Stomach (tissue), 9 donors: ENCODE measurements around the gene ATP6AP1. TPM values are rescaled to one million over a fixed set of nuclear protein-coding genes. Genes with fewer than 3 reads are reported as not detected.

Source experiments
- DNase-seq, 2 donors: peaks; one replicate each; pipeline versions ENCODE4 v3.0.0 to v3.0.0-alpha.2; 2013 to 2019
- H3K27ac ChIP-seq, 5 donors: fragments of 200-600 bp in 4 of 5; sonication (generic) in 4 of 5; one replicate each; pipeline ENCODE4 v1.5.1; 2013 to 2019; ENCODE audit warnings: mild to moderate bottlenecking in 1 of 5, moderate library complexity in 1 of 5
- H3K27me3 ChIP-seq, 3 donors: fragments of 200-600 bp; sonication (generic); one replicate each; pipeline ENCODE4 v1.5.1; 2017 to 2019; ENCODE audit warnings: mixed run types in 1 of 3
- H3K36me3 ChIP-seq, 4 donors: fragments of 200-600 bp; sonication (generic); 1 replicate in 3 of 4; 2 replicates in 1 of 4; pipeline ENCODE4 v1.5.1; 2016 to 2019
- H3K4me1 ChIP-seq, 4 donors: fragments of 200-600 bp; sonication (generic); one replicate each; pipeline ENCODE4 v1.5.1; 2016 to 2019
- H3K4me3 ChIP-seq, 4 donors: fragments of 200-600 bp; sonication (generic) in 3 of 4; one replicate each; pipeline ENCODE4 v1.5.1; 2016 to 2019; ENCODE audit warnings: mild to moderate bottlenecking in 1 of 4
- H3K9me3 ChIP-seq, 4 donors: fragments of 200-600 bp; sonication (generic); one replicate each; pipeline ENCODE4 v1.5.1; 2016 to 2019
- CTCF ChIP-seq, 7 experiments: fragments of 450-650 bp in 4 of 7; fragments of 200-600 bp in 3 of 7; sonication (generic) in 3 of 7; IDR thresholded peaks; one replicate each; pipeline ENCODE4 v1.5.1; 2016 to 2019; ENCODE audit warnings: antibody characterized with exemption in 7 of 7, control low read depth in 2 of 7, mild to moderate bottlenecking in 1 of 7
- EP300 ChIP-seq: sonication (generic); formaldehyde crosslinking; IDR thresholded peaks from one replicate; pipeline ENCODE4 v1.6.1; 2017; ENCODE audit warnings: antibody characterized with exemption
- POLR2A ChIP-seq, 4 donors: fragments of 450-650 bp; IDR thresholded peaks; one replicate each; pipeline ENCODE4 v1.6.1; 2016; ENCODE audit warnings: antibody characterized with exemption in 4 of 4, control low read depth in 2 of 4, mild to moderate bottlenecking in 1 of 4, moderate library complexity in 1 of 4
- POLR2AphosphoS5 ChIP-seq, 3 donors: sonication (generic); formaldehyde crosslinking; IDR thresholded peaks; one replicate each; pipeline ENCODE4 v1.6.1; 2016; ENCODE audit warnings: antibody characterized with exemption in 3 of 3
- WGBS, 5 donors: extraction: QIAGEN DNeasy Blood & Tissue Kit in 3 of 5; methylation state at CpG; one replicate each; pipeline versions ENCODE4 v1.1.5 to v1.1.7; 2013 to 2018; 5-methylcytosine and 5-hydroxymethylcytosine counted together
- intact Hi-C: fragments of 100-400 bp; cut with DNase I; formaldehyde crosslinking; loops from one replicate; pipeline ENCODE4 v1.15.1; 2023; ENCODE audit warnings: low total_unique reads
- polyA plus RNA-seq, 3 donors: library from polyadenylated mRNA; stranded (reverse); fragments of 200-250 nt; gene quantifications; one replicate each; pipeline ENCODE4 v1.2.3, GENCODE V29; 2013
- total RNA-seq, 5 donors: library from RNA; depleted of rRNA; stranded (reverse); fragments of >200 nt; gene quantifications; one replicate each; pipeline versions ENCODE4 v1.1.0 to v1.2.3, GENCODE V29; 2014 to 2016
- donor health status: healthy with polysubstance abuse.
- donor health status: Bipolar disorder and iron deficiency.
- donor health status: healthy.

Gene ATP6AP1
- total and polyA plus RNA-seq, 8 donors = 13.4 to 69.3 (median 30.8) TPM

DNA sequence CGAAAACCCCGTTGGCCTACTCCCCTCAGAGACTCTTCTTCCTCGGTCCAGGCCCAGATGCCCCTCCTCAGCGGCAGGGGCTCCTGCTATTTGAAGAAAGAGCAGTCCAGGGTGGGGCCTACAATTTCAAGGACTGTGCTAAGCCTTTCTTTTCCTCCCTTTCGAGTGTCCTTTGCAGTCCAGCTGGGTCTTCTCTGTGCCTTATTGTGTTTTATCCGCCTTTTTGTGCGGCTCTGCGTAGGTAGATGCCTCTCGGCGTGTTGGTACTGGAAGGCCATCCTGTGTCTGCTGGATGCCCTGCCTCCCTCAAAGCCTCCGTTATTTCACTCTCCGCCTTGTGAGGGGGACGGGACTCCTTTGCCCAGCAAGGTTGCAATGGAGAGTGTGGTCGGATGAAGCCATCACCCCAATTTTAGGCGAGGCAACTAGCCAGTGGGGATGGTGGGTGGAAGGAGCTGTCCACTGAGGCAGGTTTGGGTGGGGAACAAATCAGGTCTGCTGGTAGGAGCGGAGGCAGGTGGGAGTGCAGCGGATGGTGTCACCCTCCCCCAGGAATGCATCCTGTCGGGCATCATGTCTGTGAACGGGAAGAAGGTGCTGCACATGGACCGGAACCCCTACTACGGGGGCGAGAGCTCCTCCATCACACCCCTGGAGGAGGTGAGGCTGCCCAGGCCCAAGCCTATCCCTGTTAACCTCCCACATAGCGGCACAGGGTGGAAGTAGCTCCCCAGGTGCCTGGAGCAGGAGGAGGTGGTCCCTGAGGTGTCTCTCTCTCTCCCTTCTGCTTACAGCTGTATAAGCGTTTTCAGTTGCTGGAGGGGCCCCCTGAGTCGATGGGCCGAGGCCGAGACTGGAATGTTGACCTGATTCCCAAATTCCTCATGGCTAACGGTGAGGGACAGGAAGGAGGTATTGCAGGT, 9.8 kb downstream of the ATP6AP1 start:
- no peak for DNase-seq
- peaks cover 0 to 40% (median 17%) of the 10 kb centered on the region in 4 donors for H3K4me1 ChIP-seq
- peak overlapping the region; percentile 70 to 88 (median 76) for H3K4me3 ChIP-seq
- WGBS, 5 donors = 40 to 69% (median 57%) methylated on average over 22 to 28 of the region's 28 CpGs
- H3K27me3 ChIP-seq = no peaks in the 10 kb centered on the region
- no peak for TF ChIP-seq POLR2A (IDR thresholded peaks at IDR 0.05)
- H3K36me3 ChIP-seq = peaks cover 0 to 73% (median 57%) of the 10 kb centered on the region in 4 donors
- H3K9me3 ChIP-seq = peaks cover 0 to 3% (median 0%) of the 10 kb centered on the region in 4 donors
- peak overlapping the region; percentile 19 to 95 (median 82) for H3K27ac ChIP-seq
- intact Hi-C loops = no loop called here

DNA sequence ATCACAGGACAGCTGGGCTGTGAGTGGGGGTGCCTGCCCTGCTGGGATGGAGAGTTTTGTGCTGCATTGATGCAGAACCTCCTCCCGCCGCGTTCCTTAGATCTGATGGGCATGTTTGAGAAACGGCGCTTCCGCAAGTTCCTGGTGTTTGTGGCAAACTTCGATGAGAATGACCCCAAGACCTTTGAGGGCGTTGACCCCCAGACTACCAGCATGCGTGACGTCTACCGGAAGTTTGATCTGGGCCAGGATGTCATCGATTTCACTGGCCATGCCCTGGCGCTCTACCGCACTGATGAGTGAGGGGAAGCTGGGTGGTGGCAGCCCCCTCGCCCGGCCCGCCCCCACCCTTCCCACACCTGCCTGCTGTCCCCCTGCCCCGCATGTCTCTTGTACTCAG, 11.4 kb downstream of the ATP6AP1 start:
- Histone ChIP-seq H3K4me1 (peaks cover 1 to 45% (median 24%) of the 10 kb centered on the region in 4 donors), H3K27me3 (no peaks in the 10 kb centered on the region), H3K27ac (no peak overlapping the region), H3K36me3 (peaks cover 0 to 57% (median 42%) of the 10 kb centered on the region in 4 donors), H3K4me3 (no peak overlapping the region), H3K9me3 (peaks cover 0 to 3% (median 0%) of the 10 kb centered on the region in 4 donors)
- WGBS, 5 donors = 80 to 91% (median 89%) methylated on average over 3 to 18 of the region's 18 CpGs
- intact Hi-C loops = no loop called here
- DNase-seq = no peak
- TF ChIP-seq POLR2A (IDR thresholded peaks at IDR 0.05) (no peak), POLR2AphosphoS5 (IDR thresholded peaks at IDR 0.05) (no peak), EP300 (no peak), CTCF (IDR thresholded peaks at IDR 0.05) (no peak)

DNA sequence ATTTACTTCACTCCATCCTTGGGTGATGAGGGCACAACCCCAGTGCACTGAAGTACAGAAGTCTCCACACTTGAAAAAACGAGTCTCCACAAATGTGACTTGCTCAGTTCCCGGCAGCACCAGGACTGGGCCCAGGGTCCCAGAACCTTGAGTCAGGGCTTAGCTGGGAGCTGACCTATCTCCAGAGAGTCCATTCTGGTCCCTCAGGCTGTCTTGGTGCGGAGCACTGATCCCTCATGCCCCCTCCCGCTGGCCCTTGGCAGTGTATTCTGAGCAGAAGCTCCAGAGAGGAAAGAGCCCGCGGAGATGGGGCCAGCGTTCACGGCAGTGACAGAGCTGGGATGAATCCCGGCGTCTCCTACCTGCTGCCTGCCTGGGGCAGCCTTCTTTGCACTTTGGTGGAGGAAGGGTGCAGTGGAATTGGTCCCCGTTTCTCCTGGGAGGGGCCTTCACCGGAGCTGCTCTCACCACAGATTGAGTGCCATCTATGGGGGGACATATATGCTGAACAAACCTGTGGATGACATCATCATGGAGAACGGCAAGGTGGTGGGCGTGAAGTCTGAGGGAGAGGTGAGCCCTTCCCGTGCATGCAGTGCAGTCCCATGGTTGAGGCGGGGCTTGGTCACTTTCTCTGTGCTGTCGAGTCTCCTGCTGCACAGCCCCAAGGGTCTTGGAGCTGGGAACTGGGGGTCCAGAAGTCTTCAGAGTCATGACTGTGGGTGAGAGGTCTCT, 12.3 kb downstream of the ATP6AP1 start:
- no peak overlapping the region for H3K27ac ChIP-seq
- TF ChIP-seq POLR2A (IDR thresholded peaks at IDR 0.05) = no peak
- no peak for TF ChIP-seq POLR2AphosphoS5 (IDR thresholded peaks at IDR 0.05)
- no peak for TF ChIP-seq CTCF (IDR thresholded peaks at IDR 0.05)
- TF ChIP-seq EP300 = no peak
- peaks cover 0 to 49% (median 36%) of the 10 kb centered on the region in 4 donors for H3K36me3 ChIP-seq
- WGBS, 5 donors = 85 to 92% (median 86%) methylated on average over 1 to 17 of the region's 17 CpGs
- peaks cover 9 to 52% (median 33%) of the 10 kb centered on the region in 4 donors for H3K4me1 ChIP-seq
- no peak overlapping the region for H3K4me3 ChIP-seq
- intact Hi-C loops = no loop called here
- peaks cover 0 to 3% (median 0%) of the 10 kb centered on the region in 4 donors for H3K9me3 ChIP-seq
- no peak for DNase-seq
- no peaks in the 10 kb centered on the region for H3K27me3 ChIP-seq

- H3K9me3 ChIP-seq = peaks cover 0 to 3% (median 0%) of the 10 kb centered on the region in 4 donors
- DNase-seq = no peak
- no peak for TF ChIP-seq POLR2AphosphoS5 (IDR thresholded peaks at IDR 0.05)
- no peak for TF ChIP-seq CTCF (IDR thresholded peaks at IDR 0.05)
- no peak for TF ChIP-seq POLR2A (IDR thresholded peaks at IDR 0.05)
- TF ChIP-seq EP300 = no peak
- peaks cover 9 to 53% (median 33%) of the 10 kb centered on the region in 4 donors for H3K4me1 ChIP-seq
- no peaks in the 10 kb centered on the region for H3K27me3 ChIP-seq
- no peak overlapping the region for H3K4me3 ChIP-seq
- intact Hi-C loops = no loop called here
- peaks cover 0 to 53% (median 37%) of the 10 kb centered on the region in 4 donors for H3K36me3 ChIP-seq
- H3K27ac ChIP-seq = no peak overlapping the region
- 88 to 96% (median 88%) methylated on average over 8 to 11 of the region's 11 CpGs for WGBS, 5 donors
These were observed 13.1 kb downstream of the ATP6AP1 start for GRCh38 chrX:154441564-154441963.
